ENCODE results near the gene FRS2. TPM values are rescaled to one million over a fixed set of nuclear protein-coding genes. Genes with fewer than 3 reads are reported as not detected.

Gene FRS2
- total RNA-seq, 4 donors from 2014 or later: 22.6 to 42.0 (median 29.2) TPM

GRCh38 chr12:69509308-69509736, 39.1 kb downstream of the FRS2 start:
- H3K27ac ChIP-seq: no peak overlapping the region
- intact Hi-C loops (cut with DNase I): no loop called here
- H3K4me1 ChIP-seq: peaks cover 0 to 73% (median 9%) of the 10 kb centered on the region in 3 donors
- TF ChIP-seq POLR2A (IDR thresholded peaks at IDR 0.05) (no peak), CTCF (IDR thresholded peaks at IDR 0.05) (no peak)
- H3K27me3 ChIP-seq: no peaks in the 10 kb centered on the region
- DNase-seq: no peak
- H3K36me3 ChIP-seq: no peaks in the 10 kb centered on the region
- WGBS, 2 donors: 86 to 95% methylated on average over 1 of the region's 1 CpG
- no peaks in the 10 kb centered on the region for H3K9me3 ChIP-seq
- H3K4me3 ChIP-seq: no peak overlapping the region

GRCh38 chr12:69509904-69510827, 40.0 kb downstream of the FRS2 start:
- TF ChIP-seq POLR2A (IDR thresholded peaks at IDR 0.05) (no peak), CTCF (IDR thresholded peaks at IDR 0.05) (no peak)
- Histone ChIP-seq H3K36me3 (no peaks in the 10 kb centered on the region), H3K27ac (no peak overlapping the region), H3K4me3 (no peak overlapping the region), H3K4me1 (peaks cover 0 to 78% (median 13%) of the 10 kb centered on the region in 3 donors), H3K9me3 (no peaks in the 10 kb centered on the region), H3K27me3 (no peaks in the 10 kb centered on the region)
- no peak for DNase-seq
- WGBS, 2 donors: 54 to 57% methylated on average over 5 of the region's 5 CpGs
- intact Hi-C loops (cut with DNase I): no loop called here

- intact Hi-C loops (cut with DNase I): no loop called here
- H3K4me3 ChIP-seq: no peak overlapping the region
- no peak overlapping the region for H3K27ac ChIP-seq
- H3K27me3 ChIP-seq: no peaks in the 10 kb centered on the region
- 90 to 93% methylated on average over 1 of the region's 1 CpG for WGBS, 2 donors
- TF ChIP-seq POLR2A (IDR thresholded peaks at IDR 0.05) (no peak), CTCF (IDR thresholded peaks at IDR 0.05) (no peak)
- no peaks in the 10 kb centered on the region for H3K36me3 ChIP-seq
- DNase-seq: no peak
- no peaks in the 10 kb centered on the region for H3K9me3 ChIP-seq
- H3K4me1 ChIP-seq: peaks cover 0 to 73% (median 11%) of the 10 kb centered on the region in 3 donors
These were observed 40.8 kb downstream of the FRS2 start for GRCh38 chr12:69511016-69511415.

- TF ChIP-seq POLR2A (IDR thresholded peaks at IDR 0.05): no peak
- no peaks in the 10 kb centered on the region for H3K27me3 ChIP-seq
- intact Hi-C loops (cut with DNase I): no loop called here
- H3K4me3 ChIP-seq: no peak overlapping the region
- DNase-seq: no peak
- no peaks in the 10 kb centered on the region for H3K36me3 ChIP-seq
- no peaks in the 10 kb centered on the region for H3K9me3 ChIP-seq
- 76 to 82% methylated on average over 6 of the region's 6 CpGs for WGBS, 2 donors
- peaks cover 0 to 66% (median 11%) of the 10 kb centered on the region in 3 donors for H3K4me1 ChIP-seq
- H3K27ac ChIP-seq: no peak overlapping the region
These were observed 41.5 kb downstream of the FRS2 start for GRCh38 chr12:69511469-69512267.

- no peaks in the 10 kb centered on the region for H3K27me3 ChIP-seq
- H3K4me3 ChIP-seq: no peak overlapping the region
- no peak overlapping the region for H3K27ac ChIP-seq
- peaks cover 0 to 59% (median 11%) of the 10 kb centered on the region in 3 donors for H3K4me1 ChIP-seq
- DNase-seq: no peak
- intact Hi-C loops (cut with DNase I): no loop called here
- no peaks in the 10 kb centered on the region for H3K9me3 ChIP-seq
- H3K36me3 ChIP-seq: no peaks in the 10 kb centered on the region
- TF ChIP-seq POLR2A (IDR thresholded peaks at IDR 0.05) (no peak), CTCF (IDR thresholded peaks at IDR 0.05) (no peak)
- 75 to 76% methylated on average over 2 of the region's 2 CpGs for WGBS, 2 donors
These were observed 42.6 kb downstream of the FRS2 start for GRCh38 chr12:69512820-69513219.

All from esophagus squamous epithelium (tissue), 5 donors.